Pancreas (tissue), 10 donors: ENCODE data around the gene RTN1. TPM values are rescaled to one million over a fixed set of nuclear protein-coding genes. Genes with fewer than 3 reads are reported as not detected.

Source experiments
- ATAC-seq, 4 donors: fragments of 200-7000 bp; cut with Tn5 transposase; one replicate each; pipeline versions ENCODE4 v1.8.0 to v1.9.1; 2020; ENCODE audit warnings: mild to moderate bottlenecking in 4 of 4, moderate library complexity in 4 of 4
- DNase-seq, 6 donors: peaks; one replicate each; pipeline ENCODE4 v3.0.0-alpha.2; 2020
- FAIRE-seq: peaks from 2 replicates; lab custom pipeline; 2012; peaks lifted over from hg19 to GRCh38; lab: Jason Lieb, UNC
- H3K27ac ChIP-seq, 4 donors: fragments of 200-600 bp; sonication (generic); 1 replicate in 3 of 4; 2 replicates in 1 of 4; pipeline versions ENCODE4 v1.5.0 to v1.8.0; 2020
- H3K27me3 ChIP-seq, 4 donors: fragments of 200-600 bp; one replicate each; pipeline ENCODE4 v1.8.0; 2021
- H3K36me3 ChIP-seq, 3 donors: fragments of 200-600 bp; sonication (generic) in 1 of 3; one replicate each; pipeline versions ENCODE4 v1.5.0 to v1.8.0; 2020 to 2021
- H3K4me1 ChIP-seq, 3 donors: fragments of 200-600 bp; one replicate each; pipeline ENCODE4 v1.8.0; 2021
- H3K4me3 ChIP-seq, 4 donors: fragments of 200-600 bp; sonication (generic) in 2 of 4; one replicate each; pipeline versions ENCODE4 v1.5.0 to v1.8.0; 2020 to 2021
- H3K9me3 ChIP-seq, 4 donors: fragments of 200-600 bp; one replicate each; pipeline ENCODE4 v1.8.0; 2021
- CTCF ChIP-seq, 4 donors: fragments of 200-600 bp; sonication (generic) in 3 of 4; IDR thresholded peaks; one replicate each; pipeline versions ENCODE4 v1.5.0 to v1.8.0; 2021; ENCODE audit warnings: antibody characterized with exemption in 4 of 4
- WGBS, 2 donors: extraction: QIAGEN DNeasy Blood & Tissue Kit; methylation state at CpG; one replicate each; pipeline ENCODE4 v1.1.7; 2013; 5-methylcytosine and 5-hydroxymethylcytosine counted together
- intact Hi-C, 3 donors: fragments of 100-400 bp; cut with DNase I; formaldehyde crosslinking; loops; one replicate each; pipeline versions ENCODE4 v1.11.1 to v1.14.2; 2022
- polyA plus RNA-seq, 2 donors: library from polyadenylated mRNA; stranded (reverse); fragments of 200-250 nt; gene quantifications; one replicate each; pipeline ENCODE4 v1.2.3, GENCODE V29; 2013
- total RNA-seq, 6 donors: library from RNA; stranded (reverse); fragmentation: NEBNext Ultra II Directional in 4 of 6; extraction: Animal tissue kit (Norgen Biotek cat#: 25700) in 4 of 6; gene quantifications; one replicate each; pipeline versions ENCODE4 v1.2.1 to v1.2.4, GENCODE V29; 2021 to 2023
- donor health status: healthy with polysubstance abuse.
- donor health status: DM: no; HTN: no; CAD: no; lungs with moderate emphysema.
- donor health status: DM: no; HTN: no; CAD: no.
- donor health status: control.
- donor health status: control.
- donor health status: Bipolar disorder and iron deficiency.
- donor health status: DM: yes; HTN: yes; CAD: no.
- donor health status: DM: no; HTN: no; CAD: no.
- donor health status: DM: no; HTN: no; CAD: no.
- donor health status: DM: yes; HTN: yes; CAD: no.

Gene RTN1
- total and polyA plus RNA-seq, 8 donors = 0.97 to 42.0 (median 5.3) TPM

- WGBS, 2 donors = 93 to 96% methylated on average over 38 of the region's 38 CpGs
- TF ChIP-seq CTCF (IDR thresholded peaks at IDR 0.05) = no peak
- H3K27me3 ChIP-seq = no peaks in the 10 kb centered on the region
- no peak overlapping the region for H3K27ac ChIP-seq
- H3K4me1 ChIP-seq = no peaks in the 10 kb centered on the region
- intact Hi-C loops = no loop called here
- H3K9me3 ChIP-seq = no peaks in the 10 kb centered on the region
- FAIRE-seq (no peak), DNase-seq (peak in 3 of 6 donors; percentile 12 to 64 (median 51)), ATAC-seq (no peak)
- H3K36me3 ChIP-seq = no peaks in the 10 kb centered on the region
- no peak overlapping the region for H3K4me3 ChIP-seq
These were observed 51.0 kb downstream of the RTN1 start for GRCh38 chr14:59819446-59820088.

- FAIRE-seq (no peak), ATAC-seq (no peak), DNase-seq (no peak)
- no peaks in the 10 kb centered on the region for H3K36me3 ChIP-seq
- no peak overlapping the region for H3K4me3 ChIP-seq
- intact Hi-C loops = no loop called here
- no peaks in the 10 kb centered on the region for H3K4me1 ChIP-seq
- no peaks in the 10 kb centered on the region for H3K9me3 ChIP-seq
- WGBS, 2 donors = 28 to 56% methylated on average over 3 of the region's 3 CpGs
- no peak overlapping the region for H3K27ac ChIP-seq
- no peaks in the 10 kb centered on the region for H3K27me3 ChIP-seq
- no peak for TF ChIP-seq CTCF (IDR thresholded peaks at IDR 0.05)
These were observed 53.6 kb downstream of the RTN1 start for GRCh38 chr14:59816941-59817340.

GRCh38 chr14:59814988-59815387 lies 55.6 kb downstream of the RTN1 start:
- no peaks in the 10 kb centered on the region for H3K4me1 ChIP-seq
- no peak for DNase-seq
- no peak for FAIRE-seq
- TF ChIP-seq CTCF (IDR thresholded peaks at IDR 0.05) = no peak
- WGBS, 2 donors = 71 to 83% methylated on average over 1 of the region's 1 CpG
- H3K9me3 ChIP-seq = no peaks in the 10 kb centered on the region
- intact Hi-C loops = no loop called here
- H3K36me3 ChIP-seq = no peaks in the 10 kb centered on the region
- ATAC-seq = peak in 1 of 4 donors; percentile 58
- H3K4me3 ChIP-seq = no peak overlapping the region
- H3K27ac ChIP-seq = no peak overlapping the region
- H3K27me3 ChIP-seq = no peaks in the 10 kb centered on the region

GRCh38 chr14:59811815-59812214 lies 58.8 kb downstream of the RTN1 start:
- intact Hi-C loops = no loop called here
- H3K9me3 ChIP-seq = no peaks in the 10 kb centered on the region
- no peaks in the 10 kb centered on the region for H3K27me3 ChIP-seq
- TF ChIP-seq CTCF (IDR thresholded peaks at IDR 0.05) = no peak
- no peaks in the 10 kb centered on the region for H3K4me1 ChIP-seq
- FAIRE-seq = no peak
- H3K27ac ChIP-seq = no peak overlapping the region
- ATAC-seq = no peak
- 56 to 64% methylated on average over 3 of the region's 3 CpGs for WGBS, 2 donors
- no peak for DNase-seq
- H3K36me3 ChIP-seq = no peaks in the 10 kb centered on the region
- no peak overlapping the region for H3K4me3 ChIP-seq

- Histone ChIP-seq H3K36me3 (no peaks in the 10 kb centered on the region), H3K27ac (no peak overlapping the region), H3K4me1 (no peaks in the 10 kb centered on the region), H3K9me3 (no peaks in the 10 kb centered on the region), H3K4me3 (no peak overlapping the region), H3K27me3 (no peaks in the 10 kb centered on the region)
- intact Hi-C loops = no loop called here
- no peak for FAIRE-seq
- no peak for DNase-seq
- no peak for TF ChIP-seq CTCF (IDR thresholded peaks at IDR 0.05)
- ATAC-seq = no peak
These were observed 59.5 kb downstream of the RTN1 start for GRCh38 chr14:59811073-59811472.
